GM18951 (cell line): ENCODE data around the gene TCERG1L.

Source experiments
- POLR2A ChIP-seq: IDR thresholded peaks from 4 replicates; pipeline ENCODE4 v1.6.1; 2011; ENCODE audit warnings: mild to moderate bottlenecking; ENCODE audit not compliant: insufficient read length, insufficient read depth; ENCODE audit errors: extremely low read depth
- in situ Hi-C: fragments of 300-500 bp; cut with MboI; formaldehyde crosslinking; loops from one replicate; pipeline ENCODE4 v1.12.0; 2022; ENCODE audit warnings: low sequenced_read_pairs, mixed read lengths, inconsistent platforms; ENCODE audit not compliant: unreplicated experiment

Gene TCERG1L

DNA sequence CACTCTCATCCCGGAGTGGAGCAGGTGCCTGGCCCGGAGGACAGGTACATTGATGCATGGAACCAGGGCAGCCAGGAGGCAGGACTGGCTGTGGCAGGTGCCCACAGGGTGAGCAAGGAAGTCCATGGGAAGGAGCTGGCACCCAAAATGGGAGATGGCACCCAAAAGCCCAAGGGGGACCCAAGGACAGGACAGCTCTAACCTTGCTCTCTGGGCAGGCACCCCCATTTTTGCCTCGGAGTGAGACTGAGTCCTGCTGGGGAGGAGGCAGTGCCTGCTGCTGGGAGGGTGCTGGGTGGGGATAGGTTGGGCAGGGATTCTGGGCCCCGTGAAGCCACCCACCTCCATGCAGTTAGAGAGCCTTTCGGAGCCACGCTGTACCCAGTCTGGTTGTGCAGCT lies 234.5 kb downstream of the TCERG1L start:
- TF ChIP-seq POLR2A: no peak
- in situ Hi-C loops: no loop called here

- in situ Hi-C loops: no loop called here
- no peak for TF ChIP-seq POLR2A
Measured at GRCh38 chr10:131076356-131076755, 235.2 kb downstream of the TCERG1L start.

GRCh38 chr10:131075218-131075770 lies 236.2 kb downstream of the TCERG1L start:
- in situ Hi-C loops: no loop called here
- TF ChIP-seq POLR2A: no peak

DNA sequence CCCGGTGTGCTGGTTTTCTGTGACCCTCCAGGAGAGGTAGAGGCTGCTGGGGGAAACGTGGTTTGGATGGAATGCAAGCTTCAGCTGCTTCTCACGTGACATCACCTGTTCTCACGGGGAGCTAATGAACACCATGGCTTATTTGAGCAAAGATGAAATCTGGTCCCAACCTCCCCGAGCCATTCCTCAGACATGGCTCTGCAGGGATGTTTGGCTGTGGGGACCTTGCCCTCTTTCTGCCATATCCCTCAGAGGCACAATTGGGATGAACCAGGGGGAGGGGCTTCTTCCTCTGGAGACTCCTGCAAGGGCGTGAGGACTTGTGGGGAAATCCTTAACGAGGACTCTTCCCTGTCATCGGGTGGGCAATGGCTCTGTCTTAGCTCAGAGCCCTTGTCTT lies 236.8 kb downstream of the TCERG1L start:
- in situ Hi-C loops: no loop called here
- TF ChIP-seq POLR2A: no peak

DNA sequence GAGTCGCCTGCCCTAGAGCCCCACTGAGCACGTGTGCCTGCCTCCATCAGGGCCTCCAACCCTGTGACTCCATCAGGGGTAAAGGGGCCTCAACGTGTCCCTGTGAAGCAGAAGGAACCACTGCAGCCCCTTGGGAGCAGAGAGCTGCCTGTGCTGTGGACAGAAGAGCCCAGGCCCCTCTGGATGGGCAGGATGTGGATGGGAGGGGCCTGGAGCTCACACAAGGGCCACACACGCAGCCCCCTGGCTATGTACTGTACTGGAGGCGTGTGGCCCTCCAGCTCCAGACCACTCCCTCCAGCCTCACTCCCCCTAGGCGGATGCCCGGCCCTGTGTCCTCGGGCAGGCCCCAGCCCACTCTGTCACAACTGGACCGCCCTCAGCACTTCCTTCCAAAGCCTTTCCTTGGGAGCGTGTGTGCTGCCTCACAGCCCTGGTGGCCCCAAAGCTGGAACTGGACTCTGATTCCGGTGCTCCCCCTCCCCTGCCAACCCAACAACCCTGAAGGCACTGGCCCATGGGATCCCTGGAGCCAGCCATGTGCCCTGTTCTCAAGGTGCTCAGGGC lies 238.0 kb downstream of the TCERG1L start:
- TF ChIP-seq POLR2A: no peak
- in situ Hi-C loops: no loop called here

GRCh38 chr10:131072651-131073468 lies 238.7 kb downstream of the TCERG1L start:
- in situ Hi-C loops: no loop called here
- TF ChIP-seq POLR2A: no peak

- TF ChIP-seq POLR2A: no peak
- in situ Hi-C loops: no loop called here
Measured at GRCh38 chr10:131071721-131072120, 239.8 kb downstream of the TCERG1L start.

GRCh38 chr10:131070856-131071255 lies 240.7 kb downstream of the TCERG1L start:
- in situ Hi-C loops: no loop called here

DNA sequence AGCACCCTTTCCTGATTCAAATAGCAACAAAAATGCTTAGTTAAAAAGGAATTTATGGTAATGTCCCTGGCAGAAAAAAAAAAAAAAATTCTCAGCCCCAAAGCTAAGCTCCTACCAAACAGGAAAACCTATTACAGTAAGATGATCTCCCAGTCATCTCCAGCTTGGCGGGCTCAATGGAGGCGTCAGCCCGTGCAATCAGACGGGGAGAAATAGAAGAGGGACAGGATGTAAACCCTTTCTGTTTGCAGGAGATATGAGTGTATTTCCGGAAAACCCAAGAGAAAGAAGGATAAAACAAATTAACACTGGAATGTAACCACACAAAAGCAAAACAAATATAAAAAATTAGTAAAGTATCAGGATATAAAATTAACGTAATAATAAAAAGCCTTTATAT lies 242.8 kb downstream of the TCERG1L start:
- in situ Hi-C loops: no loop called here
- no peak for TF ChIP-seq POLR2A

More at GRCh38 chr10:131070856-131071255, 240.7 kb downstream of the TCERG1L start:
- TF ChIP-seq POLR2A: no peak

GRCh38 chr10:131068311-131068710 lies 243.2 kb downstream of the TCERG1L start:
- TF ChIP-seq POLR2A: no peak
- in situ Hi-C loops: no loop called here

DNA sequence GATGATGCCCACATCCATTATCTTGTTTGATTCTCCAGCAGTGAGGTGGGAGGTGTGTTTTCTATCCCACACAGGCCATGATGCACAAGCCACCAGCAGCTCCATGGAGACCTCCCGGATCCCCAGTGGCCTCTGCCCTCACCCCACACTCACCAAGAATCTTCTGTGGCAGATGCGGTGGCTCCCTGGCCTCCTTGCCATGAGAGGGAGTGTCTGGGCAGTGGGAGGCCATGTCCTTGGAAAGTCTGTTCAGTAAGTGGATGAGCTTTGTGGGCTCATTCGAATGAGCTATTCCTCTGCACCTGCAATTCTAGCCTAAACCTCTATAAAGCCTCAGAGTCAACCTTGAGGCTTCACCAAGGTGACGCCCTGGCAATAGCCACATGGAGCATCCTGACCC lies 243.8 kb downstream of the TCERG1L start:
- in situ Hi-C loops: no loop called here
- no peak for TF ChIP-seq POLR2A

DNA sequence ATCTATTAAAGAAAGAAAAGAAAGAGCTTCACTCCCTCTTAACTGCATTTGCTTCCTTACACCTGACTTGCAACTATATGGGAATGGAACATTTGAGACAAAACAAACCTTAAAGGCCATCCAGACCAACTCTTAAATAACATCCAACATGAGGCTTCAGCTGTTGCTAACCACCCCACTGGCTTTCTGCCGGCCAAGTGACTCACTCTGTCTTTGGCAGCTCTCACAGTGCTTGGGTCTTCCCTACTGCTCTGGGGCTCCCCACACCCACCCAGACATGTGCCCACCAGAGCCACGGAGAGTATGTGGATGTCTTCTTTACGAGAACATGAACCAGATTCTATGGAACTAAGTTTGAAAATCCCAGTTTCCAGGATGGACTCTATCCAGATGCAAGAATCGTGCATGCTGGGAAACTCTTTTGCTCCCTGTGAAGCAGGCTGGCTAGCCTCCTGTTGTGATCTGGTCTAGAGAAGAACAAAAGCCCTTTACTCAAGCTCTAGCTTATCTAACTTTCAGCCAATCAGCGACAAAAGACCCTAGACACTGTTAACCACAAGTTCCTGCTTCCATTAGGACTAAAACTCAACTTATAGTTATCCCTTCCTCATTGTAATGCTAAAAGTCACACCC lies 245.7 kb downstream of the TCERG1L start:
- TF ChIP-seq POLR2A: no peak
- in situ Hi-C loops: no loop called here

DNA sequence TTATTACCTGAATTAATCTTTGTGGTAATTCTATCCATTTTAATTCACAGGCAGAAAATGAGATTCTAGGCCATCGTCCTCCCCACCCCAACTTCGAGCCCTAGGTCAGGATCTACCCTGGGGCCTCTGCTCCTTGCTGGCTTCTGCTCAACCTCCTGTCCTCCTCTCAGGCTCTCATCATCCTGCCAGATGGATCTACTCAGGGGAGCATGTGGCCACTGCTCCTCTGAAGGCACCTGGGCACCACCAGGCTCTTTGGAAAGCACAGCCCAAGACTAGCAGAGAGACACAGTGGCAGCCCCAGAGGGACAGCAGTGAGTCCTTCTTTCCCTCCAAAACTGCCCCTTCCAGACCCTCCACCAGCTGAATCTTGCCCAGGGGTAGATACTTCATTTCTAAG lies 248.2 kb downstream of the TCERG1L start:
- no peak for TF ChIP-seq POLR2A
- in situ Hi-C loops: no loop called here
